Stomach smooth muscle (tissue), 2 donors: Measurements from ENCODE around the gene ZNF195.
"Not testable (repeated sequence)": the region's sequence is repeated elsewhere in the genome, so short reads cannot be mapped to it uniquely, and the experiment has no call there.

Experiments used
- H3K27ac ChIP-seq: one replicate; pipeline ENCODE4 v1.7.0; 2013; ENCODE audit warnings: mild to moderate bottlenecking, low read length, inconsistent platforms
- H3K27me3 ChIP-seq, 2 donors: one replicate each; pipeline ENCODE4 v1.7.0; 2013; ENCODE audit warnings: low read length in 2 of 2; ENCODE audit not compliant: insufficient read depth in 2 of 2, control insufficient read depth in 1 of 2
- H3K36me3 ChIP-seq, 2 donors: one replicate each; pipeline ENCODE4 v1.7.0; 2013; ENCODE audit warnings: low read length in 2 of 2; ENCODE audit not compliant: control insufficient read depth in 2 of 2, insufficient read depth in 2 of 2
- H3K4me1 ChIP-seq: one replicate; pipeline ENCODE4 v1.7.0; 2013; ENCODE audit warnings: low read length; ENCODE audit not compliant: control insufficient read depth, insufficient read depth
- H3K4me3 ChIP-seq, 2 donors: one replicate each; pipeline ENCODE4 v1.7.0; 2013; ENCODE audit warnings: low read length in 2 of 2
- H3K9ac ChIP-seq, 2 donors: one replicate each; pipeline ENCODE4 v1.7.0; 2013; ENCODE audit warnings: low read length in 2 of 2, mild to moderate bottlenecking in 1 of 2
- H3K9me3 ChIP-seq, 2 donors: one replicate each; pipeline ENCODE4 v1.7.0; 2013; ENCODE audit warnings: low read length in 2 of 2; ENCODE audit not compliant: control insufficient read depth in 2 of 2
- donor health status: healthy.
- donor health status: Pancreatic carcinoma.

ZNF195 gene

GRCh38 chr11:3326450-3326849, 52.5 kb downstream of the ZNF195 start:
- not testable (repeated sequence) for H3K36me3 ChIP-seq, H3K4me3 ChIP-seq, H3K27ac ChIP-seq

GRCh38 chr11:3324724-3325123, 54.2 kb downstream of the ZNF195 start:
- H3K9me3 ChIP-seq, H3K4me3 ChIP-seq, H3K36me3 ChIP-seq, H3K4me1 ChIP-seq, H3K9ac ChIP-seq, H3K27me3 ChIP-seq, H3K27ac ChIP-seq: not testable (repeated sequence)

More at GRCh38 chr11:3326450-3326849, 52.5 kb downstream of the ZNF195 start:
- H3K4me1 ChIP-seq, H3K9ac ChIP-seq, H3K27me3 ChIP-seq, H3K9me3 ChIP-seq: not testable (repeated sequence)
